K562 (cell line): ENCODE data around the gene SPDL1. TPM values are rescaled to one million over a fixed set of nuclear protein-coding genes. Genes with fewer than 3 reads are reported as not detected.

Experiments
- ARNT ChIP-seq, 2 experiments: fragments of 450-650 bp; IDR thresholded peaks; 2 replicates each; pipeline ENCODE4 v1.6.1; 2016; ENCODE audit warnings: mild to moderate bottlenecking in 1 of 2
- BDP1 ChIP-seq: IDR thresholded peaks from 3 replicates; pipeline ENCODE4 v1.6.1; 2011; ENCODE audit not compliant: insufficient read length, insufficient read depth
- CHD4 ChIP-seq: fragments of 200-600 bp; sonication (generic); IDR thresholded peaks from 3 replicates; pipeline ENCODE4 v1.6.1; 2012; ENCODE audit warnings: low read depth, mild to moderate bottlenecking, mixed read lengths, low read length, inconsistent platforms; ENCODE audit not compliant: insufficient read depth, insufficient replicate concordance, poor library complexity, severe bottlenecking
- DPF2 ChIP-seq: fragments of 450-650 bp; IDR thresholded peaks from 2 replicates; pipeline ENCODE4 v1.6.1; 2016
- FOSL1 ChIP-seq: fragments of 200-800 bp; sonication (Bioruptor generic); conservative IDR thresholded peaks from 2 replicates; pipeline ENCODE4 v1.6.1; 2016; ENCODE audit warnings: missing genetic modification characterization, missing compliant biosample characterization
- FOXP4 ChIP-seq: sonication (generic); formaldehyde crosslinking; IDR thresholded peaks from 2 replicates; pipeline ENCODE4 v1.8.0; 2022; ENCODE audit warnings: mild to moderate bottlenecking, missing genetic modification reagents, borderline replicate concordance
- NFIX ChIP-seq: fragments of 250-450 bp; sonication (Bioruptor Pico); IDR thresholded peaks from 2 replicates; pipeline ENCODE4 v1.4.0; 2020; ENCODE audit warnings: low read depth, mild to moderate bottlenecking, moderate library complexity
- NONO ChIP-seq, 2 experiments: fragments of 200-400 bp in 1 of 2; fragments of 450-650 bp in 1 of 2; formaldehyde crosslinking in 1 of 2; IDR thresholded peaks; 2 replicates each; pipeline ENCODE4 v1.6.1; 2017; ENCODE audit warnings: low read depth in 2 of 2, mild to moderate bottlenecking in 2 of 2, moderate library complexity in 2 of 2, low read length in 1 of 2
- PHF20 ChIP-seq: fragments of 450-650 bp; IDR thresholded peaks from 2 replicates; pipeline ENCODE4 v1.6.1; 2018; ENCODE audit not compliant: partially characterized antibody
- RBM14 ChIP-seq: fragments of 200-400 bp; formaldehyde crosslinking; IDR thresholded peaks from 2 replicates; pipeline ENCODE4 v1.6.1; 2018; ENCODE audit warnings: low read depth, mild to moderate bottlenecking, low read length, moderate library complexity, borderline replicate concordance; ENCODE audit not compliant: insufficient read depth
- RBM39 ChIP-seq: fragments of 200-400 bp; formaldehyde crosslinking; optimal IDR thresholded peaks from 2 replicates; pipeline ENCODE3; 2018; ENCODE audit warnings: low read depth, low read length
- SNRNP70 ChIP-seq: fragments of 200-400 bp; formaldehyde crosslinking; optimal IDR thresholded peaks from 2 replicates; pipeline ENCODE3; 2017; ENCODE audit warnings: low read depth, low read length
- TEAD1 ChIP-seq, 2 experiments: fragments of 450-650 bp in 1 of 2; sonication (generic) in 1 of 2; formaldehyde crosslinking; IDR thresholded peaks; 2 replicates each; pipeline versions ENCODE4 v1.4.0 to v1.8.0; 2020 to 2022; ENCODE audit warnings: mild to moderate bottlenecking in 2 of 2, missing genetic modification reagents in 1 of 2
- ZNF639 ChIP-seq, 2 experiments: fragments of 200-800 bp in 1 of 2; sonication (Bioruptor generic) in 1 of 2; sonication (generic) in 1 of 2; formaldehyde crosslinking in 1 of 2; IDR thresholded peaks in 1 of 2; conservative IDR thresholded peaks in 1 of 2; 2 replicates each; pipeline versions ENCODE4 v1.5.0 to v1.6.1; 2016 to 2020; ENCODE audit warnings: missing compliant biosample characterization in 1 of 2, missing genetic modification characterization in 1 of 2, missing genetic modification reagents in 1 of 2
- ZNF655 ChIP-seq: fragments of 250-450 bp; sonication (Bioruptor Pico); IDR thresholded peaks from 2 replicates; pipeline ENCODE4 v1.5.0; 2021
- ZNF830 ChIP-seq: fragments of 250-450 bp; sonication (Bioruptor Pico); IDR thresholded peaks from 2 replicates; pipeline ENCODE4 v1.5.0; 2021; ENCODE audit warnings: mild to moderate bottlenecking
- polyA plus RNA-seq, 8 experiments: library from polyadenylated mRNA; depleted of rRNA in 4 of 8; stranded (reverse) in 5 of 8; unstranded in 3 of 8; fragments of >200 nt; fragmentation: Nextera tagmentation in 2 of 8; fragmentation: Illumina TruSeq in 1 of 8; extraction: Ambion mirVana in 2 of 8; extraction: Trizol in 1 of 8; gene quantifications; 2 replicates each; pipeline versions ENCODE4 v1.2.1 to v1.2.3, GENCODE V29; 2011 to 2014; ENCODE audit warnings: inconsistent platforms in 1 of 8, missing spikeins in 1 of 8
- total RNA-seq, 7 experiments: library from RNA; depleted of rRNA in 6 of 7; stranded (reverse); fragments of >200 nt in 6 of 7; fragmentation: Illumina TruSeq in 2 of 7; extraction: Trizol in 2 of 7; gene quantifications; 2 replicates each; pipeline versions ENCODE4 v1.2.1 to v1.2.3, GENCODE V29; 2011 to 2021; ENCODE audit warnings: low replicate concordance in 1 of 7
- TF ChIP-seq, protein P1 (sequence below), 2 experiments: IDR thresholded peaks in 1 of 2; conservative IDR thresholded peaks in 1 of 2; 2 replicates each; pipeline ENCODE4 v1.6.1; 2016; ENCODE audit warnings: low read depth in 2 of 2, mild to moderate bottlenecking in 1 of 2, missing compliant biosample characterization in 1 of 2, missing genetic modification characterization in 1 of 2, moderate library complexity in 1 of 2

The SPDL1 gene
- total and polyA plus RNA-seq, 9 of the 15 experiments (the other 6 are each of a cell fraction or from before 2014, with no cell fraction given) = 32.4 to 59.6 (median 49.0) TPM

DNA sequence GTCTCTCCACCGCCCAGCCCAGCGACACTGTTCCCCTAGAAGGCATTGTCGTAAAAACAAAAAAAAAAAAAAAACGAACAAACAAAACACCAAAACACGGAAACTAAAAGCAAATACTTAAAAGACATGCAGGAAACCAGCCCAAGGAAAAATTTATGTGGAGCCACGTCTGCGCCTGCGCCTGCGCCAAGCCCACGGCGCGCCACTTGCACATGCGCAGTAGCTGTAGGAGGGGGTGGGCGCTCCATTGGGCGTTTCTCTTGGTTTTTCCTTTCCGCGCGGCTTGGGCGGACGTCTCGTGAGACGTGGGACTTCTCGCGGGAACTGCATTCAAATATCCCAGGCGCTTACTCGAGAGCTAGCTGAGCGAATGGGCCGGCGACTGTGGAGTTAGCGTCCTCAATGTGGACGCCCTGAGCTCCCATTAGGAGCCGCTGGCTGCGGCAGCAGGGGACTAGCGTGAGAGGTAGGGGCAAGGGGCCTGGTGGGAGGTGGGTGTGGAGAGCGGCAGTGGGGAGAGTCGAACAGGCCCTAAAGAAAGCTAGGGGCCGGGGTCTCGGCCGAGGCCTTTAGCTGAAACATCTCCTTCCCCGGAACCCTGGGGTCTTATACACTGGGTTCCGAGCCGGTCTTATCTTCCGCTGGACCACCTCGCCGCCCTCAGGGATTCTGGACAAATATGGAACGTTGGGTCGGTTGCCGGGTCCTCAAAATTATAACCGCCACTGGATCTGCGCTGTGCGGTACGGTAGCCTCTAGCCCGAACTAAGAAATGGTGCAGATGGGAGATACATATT is at the start of gene SPDL1 (continued):
- TF ChIP-seq ZNF639 (CRISPR knock-in tag; conservative IDR thresholded peaks at IDR 0.05 in 1 of 2, IDR thresholded peaks at IDR 0.05 in 1 of 2) = 0 out of 4 replicates have a peak, but pooled peaks of 1 of the 2 experiments have one; percentile 12
- no peak for TF ChIP-seq FOSL1 (tag)
- no peak for TF ChIP-seq ZNF655 (CRISPR knock-in tag)
- TF ChIP-seq ZNF830 (CRISPR knock-in tag) = no peak
- no peak for TF ChIP-seq NFIX (CRISPR knock-in tag)
- no peak for TF ChIP-seq TEAD1 (CRISPR knock-in tag; IDR thresholded peaks at IDR 0.05)
- TF ChIP-seq CHD4 = no peak
- no peak for TF ChIP-seq FOXP4 (CRISPR knock-in tag)
- no peak for TF ChIP-seq SNRNP70
- TF ChIP-seq DPF2 = no peak
- no peak for TF ChIP-seq BDP1
- TF ChIP-seq RBM14 = no peak
- TF ChIP-seq ARNT (IDR thresholded peaks at IDR 0.05) = no peak
- TF ChIP-seq NONO (IDR thresholded peaks at IDR 0.05; ENCODE audit: low read depth in 2 of 2, low read length in 1 of 2) = no peak
- TF ChIP-seq, protein P1, sequence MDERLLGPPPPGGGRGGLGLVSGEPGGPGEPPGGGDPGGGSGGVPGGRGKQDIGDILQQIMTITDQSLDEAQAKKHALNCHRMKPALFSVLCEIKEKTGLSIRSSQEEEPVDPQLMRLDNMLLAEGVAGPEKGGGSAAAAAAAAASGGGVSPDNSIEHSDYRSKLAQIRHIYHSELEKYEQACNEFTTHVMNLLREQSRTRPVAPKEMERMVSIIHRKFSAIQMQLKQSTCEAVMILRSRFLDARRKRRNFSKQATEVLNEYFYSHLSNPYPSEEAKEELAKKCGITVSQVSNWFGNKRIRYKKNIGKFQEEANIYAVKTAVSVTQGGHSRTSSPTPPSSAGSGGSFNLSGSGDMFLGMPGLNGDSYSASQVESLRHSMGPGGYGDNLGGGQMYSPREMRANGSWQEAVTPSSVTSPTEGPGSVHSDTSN (CRISPR knock-in tag; IDR thresholded peaks at IDR 0.05; ENCODE audit: low read depth) = no peak
- TF ChIP-seq, protein P1 (tag; conservative IDR thresholded peaks at IDR 0.05; ENCODE audit: low read depth) = no peak
- TF ChIP-seq RBM39 = no peak
- TF ChIP-seq PHF20 = peak; percentile 63
